GM19099 (cell line): ENCODE results near the gene ITFG1.

ENCODE experiments used
- POLR2A ChIP-seq: IDR thresholded peaks from 3 replicates; pipeline ENCODE4 v1.6.1; 2011; ENCODE audit warnings: low read depth; ENCODE audit not compliant: insufficient read length; ENCODE audit errors: extremely low read depth

ITFG1 gene

DNA sequence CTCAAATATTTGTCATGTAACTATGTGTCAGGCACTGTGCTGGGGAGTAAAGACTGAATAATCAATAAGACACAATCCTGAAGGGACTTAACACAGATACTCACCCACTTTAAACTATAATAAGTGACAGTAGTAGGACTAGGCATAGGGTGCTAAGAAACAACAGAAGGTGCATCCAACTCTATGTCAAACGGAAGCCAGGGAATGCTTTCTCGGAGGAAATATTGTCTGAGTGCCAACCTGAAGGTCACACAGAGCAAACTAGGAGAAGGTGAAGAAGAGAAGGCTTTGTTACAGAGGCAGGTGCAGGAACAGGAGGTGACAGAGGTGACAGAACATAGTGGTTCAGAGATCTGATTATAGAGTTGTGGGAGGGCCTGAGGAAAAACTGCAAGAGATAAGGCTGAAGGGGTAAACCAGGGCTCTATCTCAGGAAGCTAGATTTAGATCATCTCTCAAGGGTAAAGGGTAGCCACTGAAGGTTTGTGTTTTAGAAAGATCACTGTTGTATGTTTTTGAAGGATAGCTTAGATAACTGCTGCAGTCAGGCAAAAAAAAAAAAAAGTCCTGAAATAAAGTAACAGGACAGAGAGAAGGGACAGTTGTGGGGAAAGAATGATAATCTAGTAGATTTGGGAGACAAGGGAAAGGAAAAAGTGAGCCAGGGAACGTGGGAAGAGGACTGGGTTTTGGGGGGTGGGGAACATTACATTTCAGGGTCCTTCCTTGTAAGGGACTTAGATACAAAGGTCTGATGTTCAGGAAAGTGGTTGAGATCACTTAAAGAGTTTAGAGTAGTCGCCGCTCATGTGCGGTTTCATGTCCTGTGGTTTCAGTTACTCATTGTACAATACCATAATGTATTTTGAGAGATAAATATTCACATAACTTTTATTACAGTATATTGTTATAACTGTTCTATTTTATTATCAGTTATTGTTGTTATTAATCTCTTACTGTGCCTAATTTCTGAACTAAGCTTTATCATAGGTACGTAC, 231.5 kb downstream of the ITFG1 start:
- no peak for TF ChIP-seq POLR2A

DNA sequence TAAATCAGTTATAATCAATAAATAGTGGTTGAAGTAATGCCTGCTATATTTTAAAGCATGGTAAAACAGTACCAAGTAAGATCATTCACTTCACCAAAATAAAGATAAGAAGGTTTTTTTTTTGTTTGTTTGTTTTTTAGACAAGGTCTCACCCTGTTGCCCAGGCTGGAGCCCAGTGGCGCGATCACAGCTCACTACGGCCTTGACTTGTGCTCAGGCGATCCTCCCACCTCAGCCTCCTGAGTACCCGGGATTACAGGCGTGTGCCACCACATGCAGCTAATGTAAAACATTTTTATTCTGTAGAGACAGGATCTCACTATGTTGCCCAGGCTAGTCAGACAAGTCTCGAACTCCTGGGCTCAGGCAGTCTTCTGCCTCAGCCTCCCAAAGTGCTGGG, 232.6 kb downstream of the ITFG1 start:
- no peak for TF ChIP-seq POLR2A

DNA sequence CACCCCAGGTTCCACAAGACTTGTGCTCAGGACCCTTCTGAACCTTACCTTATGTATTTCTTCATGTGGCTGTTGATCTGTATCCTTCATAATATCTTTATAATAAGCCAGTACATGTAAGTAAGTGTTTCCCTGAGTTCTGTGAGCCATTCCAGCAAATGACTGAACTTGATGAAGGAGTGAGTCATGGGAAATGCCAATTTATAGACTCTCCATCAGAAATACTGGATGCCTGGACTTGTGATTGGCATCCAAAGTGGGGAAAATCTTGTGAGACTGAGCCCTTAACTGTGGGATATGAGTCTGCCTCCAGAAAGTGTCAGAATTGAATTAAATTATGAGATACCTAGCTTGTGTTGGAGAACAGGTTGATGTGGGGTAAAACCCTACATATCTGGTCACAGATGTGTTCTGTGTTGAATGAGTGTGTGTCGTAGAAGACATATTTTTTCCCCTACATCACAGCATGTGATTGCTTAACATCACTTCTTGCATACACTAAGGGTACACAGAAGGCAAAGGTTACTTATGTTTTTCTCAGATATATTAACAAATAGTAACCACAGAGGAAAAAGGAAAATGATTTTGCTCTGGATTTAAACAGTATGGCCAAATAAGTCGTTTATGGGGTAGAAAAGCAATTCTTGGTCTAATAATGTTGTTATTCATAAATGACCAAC, 247.0 kb downstream of the ITFG1 start:
- no peak for TF ChIP-seq POLR2A

DNA sequence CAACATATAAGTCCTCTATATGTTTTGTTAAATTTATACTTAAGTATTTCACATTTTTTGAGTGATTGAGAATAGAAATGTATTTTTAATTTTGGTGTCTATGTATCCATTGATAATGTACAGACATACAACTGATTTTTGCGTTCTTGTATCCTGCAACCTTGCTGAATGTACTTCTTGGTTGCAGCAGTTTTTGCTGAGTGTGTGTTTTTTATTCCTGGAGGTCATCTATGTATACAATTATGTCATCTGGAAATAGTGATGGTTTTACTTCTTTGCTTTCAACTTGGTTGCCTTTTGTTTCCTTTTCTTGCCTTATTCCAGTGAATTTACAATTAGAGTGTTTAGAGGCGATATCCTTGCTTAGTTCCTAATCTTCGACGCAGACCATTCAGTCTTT, 249.6 kb downstream of the ITFG1 start:
- TF ChIP-seq POLR2A = no peak

DNA sequence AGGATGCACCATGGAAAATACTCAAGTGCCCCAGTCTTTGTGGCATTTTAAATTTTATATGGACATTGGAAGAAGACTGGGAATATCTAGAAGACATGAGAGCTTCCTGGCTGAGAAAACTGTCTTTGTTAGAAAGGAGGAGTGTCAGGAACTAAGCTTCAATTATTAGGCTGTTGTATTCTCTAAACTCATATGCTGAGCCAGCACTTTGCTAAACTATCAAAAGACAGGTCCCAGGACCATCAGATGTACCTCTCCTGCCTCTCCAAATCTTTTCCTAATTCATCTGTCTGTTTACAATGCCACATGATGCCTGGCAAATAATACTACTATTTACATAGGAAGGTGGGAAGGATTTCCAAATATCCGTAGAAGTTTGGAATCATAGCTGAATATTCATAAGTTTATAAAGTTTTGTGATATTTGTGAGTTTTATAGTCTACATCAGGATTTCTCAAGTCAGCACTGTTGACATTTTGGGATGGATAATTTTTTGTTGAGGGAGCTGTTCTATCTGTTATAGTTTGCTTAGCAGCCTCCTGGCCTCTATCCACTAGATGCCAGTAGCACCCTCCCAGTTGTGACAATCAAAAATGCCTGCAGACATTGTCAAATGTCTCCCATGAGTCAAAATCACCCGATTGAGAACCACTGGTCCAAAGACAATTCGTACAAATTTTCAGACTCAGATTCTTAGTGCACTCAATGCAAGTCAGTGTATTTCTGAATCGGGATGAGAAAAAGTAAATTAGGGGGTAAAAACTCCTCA, 255.9 kb downstream of the ITFG1 start:
- TF ChIP-seq POLR2A = no peak

DNA sequence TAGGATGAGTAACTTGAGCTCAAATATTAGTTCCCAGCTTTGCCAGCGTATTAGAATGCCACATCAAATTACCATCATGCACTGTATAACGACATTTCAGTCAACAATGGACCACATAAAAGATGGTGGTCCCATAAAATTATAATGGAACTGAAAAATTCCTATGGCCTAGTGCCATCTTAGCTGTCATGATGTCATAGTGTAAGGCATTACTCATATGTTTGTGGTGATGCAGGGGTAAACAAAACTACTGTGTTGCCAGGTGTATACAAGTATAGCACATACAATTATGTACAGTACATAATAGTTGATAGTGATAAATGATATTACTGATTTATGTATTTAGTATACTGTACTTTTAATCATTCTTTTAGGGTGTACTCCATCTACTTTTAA, 262.7 kb downstream of the ITFG1 start:
- no peak for TF ChIP-seq POLR2A

DNA sequence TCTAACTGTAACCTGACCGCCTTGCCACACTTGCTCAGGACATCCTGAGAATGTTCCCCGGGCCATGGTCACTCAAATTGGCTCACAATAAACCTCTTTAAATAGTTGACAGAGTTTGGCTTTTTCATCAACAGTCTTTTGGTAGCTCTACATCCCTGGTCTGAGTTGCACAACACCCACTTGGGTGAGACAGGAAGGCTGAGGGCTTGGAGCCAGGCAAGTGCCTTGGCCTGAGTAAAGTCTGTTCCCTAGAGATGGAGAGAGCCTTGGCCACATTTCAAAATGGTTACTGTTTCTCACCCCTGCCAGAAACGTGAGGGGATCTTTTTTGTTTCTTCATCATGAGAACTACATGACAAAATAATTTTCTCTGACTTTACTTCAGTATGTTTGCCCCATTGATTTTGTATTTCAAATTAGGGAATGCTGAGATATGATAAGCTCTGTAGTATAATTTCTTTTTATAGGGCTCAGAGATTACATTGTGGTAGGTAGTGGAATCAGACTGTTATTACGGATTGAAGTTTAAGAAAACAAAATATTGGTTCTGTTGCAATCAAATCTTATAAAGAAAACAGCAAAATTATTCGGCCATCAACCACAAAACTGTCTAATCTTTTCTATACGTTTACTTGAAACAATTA, 263.2 kb downstream of the ITFG1 start:
- TF ChIP-seq POLR2A = no peak

DNA sequence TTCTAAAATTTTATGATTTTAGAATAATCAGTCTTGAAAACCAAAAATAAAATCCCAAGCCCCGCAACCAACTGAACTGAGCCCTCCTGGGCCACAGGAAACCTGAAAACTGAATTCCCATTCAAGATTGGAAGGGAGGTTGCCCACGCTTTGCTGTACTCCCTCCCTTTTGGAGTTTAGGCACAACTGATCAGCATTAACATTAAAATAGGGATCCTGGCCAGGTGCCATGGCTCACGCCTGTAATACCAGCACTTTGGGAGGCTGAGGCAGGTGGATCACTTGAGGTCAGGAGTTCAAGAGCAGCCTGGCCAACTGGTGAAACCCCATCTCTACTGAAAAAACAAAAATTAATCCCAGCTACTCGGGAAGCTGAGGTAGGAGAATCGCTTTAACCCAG, 264.4 kb downstream of the ITFG1 start:
- no peak for TF ChIP-seq POLR2A

DNA sequence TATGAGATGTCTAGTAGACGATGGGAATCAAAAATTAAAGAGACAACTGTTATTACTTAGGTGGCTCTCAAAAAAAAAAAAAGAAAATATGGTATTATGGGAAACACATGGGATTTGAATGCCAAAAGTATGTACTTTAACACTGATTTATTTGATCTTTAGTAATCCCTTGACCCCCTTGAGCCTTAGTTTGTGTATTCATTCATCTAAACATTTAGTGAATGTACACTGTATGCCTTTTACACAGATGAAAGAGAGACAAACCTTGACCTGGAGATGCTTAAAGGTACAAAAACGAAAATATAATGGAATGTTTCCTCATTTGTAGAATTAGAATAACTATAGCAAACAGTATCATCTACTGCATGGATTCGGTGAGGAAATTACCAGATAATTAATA, 278.5 kb downstream of the ITFG1 start:
- TF ChIP-seq POLR2A = no peak

DNA sequence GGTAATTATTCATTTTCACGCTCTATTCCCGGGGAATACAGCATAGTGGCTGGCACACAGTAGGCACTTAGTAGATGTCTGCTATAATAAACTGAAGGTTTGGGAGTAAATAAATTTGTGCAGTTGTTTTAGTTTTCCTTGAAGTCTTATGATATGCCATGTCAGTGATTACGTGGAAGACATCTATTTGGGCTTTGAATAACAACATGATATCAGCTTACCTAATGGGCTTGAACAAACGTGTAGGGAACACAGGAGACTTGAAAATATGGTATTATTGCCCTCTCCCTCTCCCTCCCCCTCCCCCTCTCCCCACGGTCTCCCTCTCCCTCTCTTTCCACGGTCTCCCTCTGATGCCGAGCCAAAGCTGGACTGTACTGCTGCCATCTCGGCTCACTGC, 280.8 kb downstream of the ITFG1 start:
- TF ChIP-seq POLR2A = no peak

DNA sequence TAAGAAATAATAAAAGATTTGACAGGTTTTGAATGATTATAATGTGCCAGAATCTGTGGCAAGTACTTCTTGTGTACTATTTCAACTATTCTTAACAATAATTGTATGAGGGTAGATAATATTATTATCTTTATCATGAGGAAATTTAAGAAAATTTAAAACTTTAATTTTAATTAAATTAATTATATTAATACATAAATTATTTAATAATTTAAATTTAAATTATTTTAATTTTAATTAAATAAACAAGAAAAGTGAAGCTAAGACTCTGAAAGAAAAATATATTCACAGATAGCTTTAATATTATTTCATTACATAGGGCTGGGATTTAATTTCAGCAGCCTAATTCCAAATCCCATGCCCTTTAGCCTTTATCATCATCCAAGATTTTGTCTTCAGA, 285.7 kb downstream of the ITFG1 start:
- no peak for TF ChIP-seq POLR2A

DNA sequence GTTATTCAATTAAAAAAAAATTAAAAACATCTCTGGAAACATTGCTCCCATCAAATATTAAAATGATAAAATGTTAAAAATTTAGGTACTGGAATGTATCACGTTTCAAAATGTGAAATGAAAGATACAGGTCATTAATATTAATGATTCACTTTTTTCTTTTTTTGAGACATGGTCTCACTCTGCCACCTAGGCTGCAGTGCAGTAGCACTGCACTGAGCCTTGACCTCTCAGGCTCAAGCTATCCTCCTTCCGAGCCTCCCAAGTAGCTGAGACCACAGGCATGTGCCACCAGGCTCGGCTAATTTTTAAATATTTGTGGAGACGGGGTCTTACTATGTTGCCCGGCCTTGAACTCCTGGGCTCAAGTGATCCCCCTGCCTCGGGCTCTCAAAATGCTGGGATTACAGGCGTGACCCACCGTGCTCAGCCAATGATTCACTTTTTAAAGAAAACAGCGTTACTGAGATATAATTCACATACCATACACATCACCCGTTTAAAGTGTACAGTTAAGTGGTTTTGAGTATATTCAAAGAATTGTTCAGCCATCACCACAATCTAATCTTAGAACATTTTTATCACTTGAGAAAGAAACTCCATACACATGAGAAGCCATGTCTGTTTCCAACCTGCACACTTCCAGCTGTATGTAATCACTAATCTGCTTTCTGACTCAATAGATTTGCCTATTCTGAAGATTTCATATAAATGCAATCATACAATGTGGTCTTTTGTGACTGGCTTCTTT, 298.0 kb downstream of the ITFG1 start:
- TF ChIP-seq POLR2A = no peak

DNA sequence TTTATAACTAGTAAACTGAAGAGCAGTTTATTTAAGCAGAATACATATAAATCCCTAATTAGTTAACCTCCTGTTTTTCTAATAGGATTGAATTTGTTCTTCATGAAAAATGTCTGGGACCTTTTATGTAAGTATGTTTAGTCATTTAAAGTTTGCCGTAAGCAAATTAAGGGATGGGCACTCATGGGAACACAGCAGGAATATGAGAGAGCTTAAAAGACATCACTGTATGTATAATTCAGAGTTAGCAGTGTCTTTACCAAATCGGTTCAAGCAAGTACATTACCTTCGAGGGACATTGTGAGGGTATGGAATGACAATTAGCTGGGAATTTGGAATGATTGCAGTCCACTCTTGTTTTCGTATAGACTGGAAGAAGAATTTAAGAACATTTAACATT, 299.4 kb downstream of the ITFG1 start:
- no peak for TF ChIP-seq POLR2A

DNA sequence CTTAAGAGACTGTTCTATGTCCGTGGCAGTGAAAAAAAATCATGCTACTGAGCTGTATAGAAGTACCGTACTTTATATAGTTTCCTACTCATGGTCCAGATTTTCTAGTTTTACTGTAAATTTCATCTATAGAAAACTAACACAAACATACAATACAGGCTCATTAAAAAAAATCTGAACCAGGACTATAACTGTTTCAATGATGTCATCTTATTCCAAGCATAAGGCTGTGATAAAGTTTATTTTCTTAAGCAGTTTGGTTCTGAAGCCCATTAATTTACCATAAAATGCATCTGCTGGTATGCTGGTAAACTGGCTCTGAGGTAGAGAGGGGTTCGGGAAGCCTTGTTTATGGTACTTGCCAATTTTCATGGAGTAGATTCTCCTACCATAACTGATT, 300.4 kb downstream of the ITFG1 start:
- TF ChIP-seq POLR2A = no peak
